Measurements from ENCODE around the gene VAV3. TPM values are rescaled to one million over a fixed set of nuclear protein-coding genes. Genes with fewer than 3 reads are reported as not detected.

VAV3 gene
- total and polyA plus RNA-seq, 2 of the 13 experiments (the other 11 are each of a cell fraction or from before 2014, with no cell fraction given), result 15.9 to 29.8 TPM

DNA sequence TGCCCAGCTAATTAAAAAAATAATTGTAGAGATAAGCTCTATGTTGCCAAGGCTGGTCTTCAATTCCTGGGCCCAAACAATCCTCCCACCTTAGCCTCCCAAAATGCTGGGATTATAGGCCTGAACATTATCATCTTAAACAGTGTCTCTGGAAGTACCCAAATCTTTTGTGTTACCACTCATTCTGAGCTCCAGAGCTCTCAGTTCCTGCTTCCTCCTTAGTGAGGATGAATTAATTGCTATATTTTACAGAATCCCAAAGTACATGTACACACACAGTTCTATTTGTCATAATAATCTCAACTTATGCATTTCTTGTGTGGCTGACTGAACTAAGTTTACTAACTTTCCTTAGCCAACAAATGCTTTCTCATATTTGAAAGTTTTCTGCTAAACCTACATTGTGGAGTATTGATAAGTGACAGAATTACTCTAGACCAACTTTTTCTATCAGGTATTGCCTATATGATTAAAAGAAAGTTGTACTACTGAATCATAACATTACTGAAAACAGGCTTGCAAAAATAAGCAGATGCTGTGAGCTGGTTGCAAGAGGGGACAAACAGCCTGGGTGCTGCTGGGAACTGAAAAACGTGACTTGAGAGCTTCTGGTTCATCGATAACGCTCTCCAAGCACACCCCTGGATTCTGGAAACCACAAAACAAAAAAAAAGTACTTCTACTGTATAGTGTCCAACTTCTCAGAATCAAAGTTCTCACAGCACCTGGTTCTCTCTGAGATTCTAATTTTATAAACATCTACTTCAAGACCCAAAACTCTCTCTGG lies 15.3 kb downstream of the VAV3 start:
- 0% methylated on average over 3 of the region's 3 CpGs for WGBS (ENCODE audit: low lambda C conversion rate)
- no peaks in the 10 kb centered on the region for H3K36me3 ChIP-seq (replicated peaks in 1 of 2; ENCODE audit: control insufficient read depth in 1 of 2, insufficient read depth in 2 of 2, low read length in 2 of 2)
- no peak for TF ChIP-seq ZBTB34 (CRISPR knock-in tag; IDR thresholded peaks at IDR 0.05)
- no peak for TF ChIP-seq TBX3 (IDR thresholded peaks at IDR 0.05; ENCODE audit: borderline replicate concordance)
- TF ChIP-seq KDM6A (CRISPR knock-in tag; IDR thresholded peaks at IDR 0.05; ENCODE audit: low read depth), result no peak
- TF ChIP-seq RXRB (CRISPR knock-in tag; IDR thresholded peaks at IDR 0.05; ENCODE audit: borderline replicate concordance), result no peak
- TF ChIP-seq, protein P1, sequence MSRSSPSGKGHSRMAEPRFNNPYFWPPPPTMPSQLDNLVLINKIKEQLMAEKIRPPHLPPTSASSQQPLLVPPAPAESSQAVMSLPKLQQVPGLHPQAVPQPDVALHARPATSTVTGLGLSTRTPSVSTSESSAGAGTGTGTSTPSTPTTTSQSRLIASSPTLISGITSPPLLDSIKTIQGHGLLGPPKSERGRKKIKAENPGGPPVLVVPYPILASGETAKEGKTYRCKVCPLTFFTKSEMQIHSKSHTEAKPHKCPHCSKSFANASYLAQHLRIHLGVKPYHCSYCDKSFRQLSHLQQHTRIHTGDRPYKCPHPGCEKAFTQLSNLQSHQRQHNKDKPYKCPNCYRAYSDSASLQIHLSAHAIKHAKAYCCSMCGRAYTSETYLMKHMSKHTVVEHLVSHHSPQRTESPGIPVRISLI (CRISPR knock-in tag; IDR thresholded peaks at IDR 0.05; ENCODE audit: borderline replicate concordance), result no peak
- TF ChIP-seq PTBP1 (IDR thresholded peaks at IDR 0.05; ENCODE audit: low read depth, low read length, poor library complexity, severe bottlenecking), result no peak
- no peak for TF ChIP-seq ZNF781 (CRISPR knock-in tag; IDR thresholded peaks at IDR 0.05; ENCODE audit: borderline replicate concordance, not compliant biosample characterization)
- TF ChIP-seq ZC3H13 (CRISPR knock-in tag; IDR thresholded peaks at IDR 0.05), result no peak
- TF ChIP-seq CBFB (CRISPR knock-in tag; IDR thresholded peaks at IDR 0.05), result no peak
- no peak for TF ChIP-seq RAD21 (CRISPR knock-in tag; IDR thresholded peaks at IDR 0.05)
- no peak for TF ChIP-seq FIP1L1 (IDR thresholded peaks at IDR 0.05; ENCODE audit: borderline replicate concordance, insufficient read depth, low read depth, low read length)
- TF ChIP-seq ZNF446 (CRISPR knock-in tag; IDR thresholded peaks at IDR 0.05), result no peak
- TF ChIP-seq PLRG1 (conservative IDR thresholded peaks at IDR 0.05), result no peak
- TF ChIP-seq ZNF784 (CRISPR knock-in tag; IDR thresholded peaks at IDR 0.05; ENCODE audit: borderline replicate concordance), result no peak
- no peak for TF ChIP-seq KMT2A (CRISPR knock-in tag; IDR thresholded peaks at IDR 0.05)
- TF ChIP-seq NFATC3 (CRISPR knock-in tag; IDR thresholded peaks at IDR 0.05), result no peak
- ChIA-PET CTCF (ENCODE audit: low intra/inter-chr PET ratio, low total read pairs) (no interaction called here), POLR2A (no interaction called here)
- H3K4me1 ChIP-seq (ENCODE audit: insufficient read depth, low read length), result no peaks in the 10 kb centered on the region
- no peak overlapping the region for H3K27ac ChIP-seq (ENCODE audit: extremely low read length, insufficient read depth, low read length)
- H3K9ac ChIP-seq (ENCODE audit: insufficient read depth, low read depth, low read length), result no peak overlapping the region
- FAIRE-seq (no peak), ATAC-seq (no peak), DNase-seq (ENCODE audit: low spot score) (no peak)
- no peaks in the 10 kb centered on the region for H3K79me2 ChIP-seq (ENCODE audit: insufficient read depth, low read length)
- no peaks in the 10 kb centered on the region for H4K20me1 ChIP-seq (ENCODE audit: insufficient read depth, low read length)
- H3K9me3 ChIP-seq (ENCODE audit: low read length), result no peaks in the 10 kb centered on the region
- H3K4me2 ChIP-seq (ENCODE audit: low read depth, low read length), result no peak overlapping the region
- no peak overlapping the region for H3K4me3 ChIP-seq (replicated peaks in 1 of 3; ENCODE audit: insufficient read depth in 1 of 3, low read depth in 2 of 3, low read length in 3 of 3)
- intact Hi-C loops (cut with micrococcal nuclease; ENCODE audit: unreplicated experiment), result no loop called here
- H2AFZ ChIP-seq (ENCODE audit: low read length), result no peak overlapping the region
- no peaks in the 10 kb centered on the region for H3K27me3 ChIP-seq (ENCODE audit: control insufficient read depth in 1 of 2, insufficient read depth in 2 of 2, low read length in 2 of 2)
- in situ Hi-C loops (cut with HindIII; ENCODE audit: extremely low pct_ligation_motif_present, low pct_unique_long_range_greater_than_20kb), result no loop called here
- no TSS peak for BruUV-seq (replicated peaks)
